ENCODE measurements around the gene RNF11. TPM values are rescaled to one million over a fixed set of nuclear protein-coding genes. Genes with fewer than 3 reads are reported as not detected.

Gene RNF11
- total RNA-seq, 1 donor: 199 TPM

Other genes starting within 250 kb of the RNF11 start
- gene C1orf185, start 134.0 kb upstream of the RNF11 start, total RNA-seq: not detected in 2 replicates
- gene TTC39A, start 94.3 kb downstream of the RNF11 start, total RNA-seq: 0.72 and 0.88 TPM in 2 replicates

Data from osteoblast (primary cell).